ENCODE results near the gene SYT14.

The SYT14 gene

DNA sequence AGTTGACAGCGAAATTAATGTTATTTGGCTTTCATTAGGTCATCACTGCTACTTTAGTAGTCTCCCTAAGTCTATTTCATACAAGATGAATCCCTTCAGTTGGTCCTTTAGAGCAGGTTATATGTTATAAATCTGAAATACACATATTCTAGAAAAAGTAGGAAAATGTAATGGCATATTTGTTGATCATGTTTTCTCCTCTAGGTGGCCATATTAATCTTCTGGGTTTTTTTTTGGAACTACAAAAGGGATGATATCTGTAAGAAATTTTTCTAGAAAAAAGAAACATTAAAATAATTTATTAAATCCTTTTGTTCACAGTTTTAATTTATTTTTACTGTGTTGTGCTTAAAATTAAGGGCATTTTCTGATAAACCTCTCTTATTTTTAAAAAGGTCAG, 87.9 kb downstream of the SYT14 start:
- no peaks in the 10 kb centered on the region for H3K9me2 ChIP-seq (replicated peaks; ENCODE audit: low read depth, low read length)
- H3F3A ChIP-seq (ENCODE audit: low read depth) = no peaks in the 10 kb centered on the region
- TF ChIP-seq CTCF (conservative IDR thresholded peaks at IDR 0.05; ENCODE audit: low read length) (no peak), EZH2phosphoT487 (IDR thresholded peaks at IDR 0.05; ENCODE audit: borderline replicate concordance) (no peak)
- H2AFZ ChIP-seq (ENCODE audit: low read length) = no peak overlapping the region
- H3K4me3 ChIP-seq (ENCODE audit: low read length, poor library complexity, severe bottlenecking) = no peak overlapping the region
- no peaks in the 10 kb centered on the region for H4K20me1 ChIP-seq (ENCODE audit: insufficient read depth, low read length, poor library complexity, severe bottlenecking)
- no peaks in the 10 kb centered on the region for H3K4me1 ChIP-seq (ENCODE audit: insufficient read depth, low read length, poor library complexity, severe bottlenecking)
- no peaks in the 10 kb centered on the region for H3K9me3 ChIP-seq (ENCODE audit: insufficient read depth, low read depth, low read length)
- H3K27me3 ChIP-seq (ENCODE audit: insufficient read depth, low read length, poor library complexity, severe bottlenecking) = no peaks in the 10 kb centered on the region
- no peak overlapping the region for H3K9ac ChIP-seq (ENCODE audit: low read depth, low read length, poor library complexity, severe bottlenecking)
- H3K4me2 ChIP-seq (ENCODE audit: low read depth, low read length, poor library complexity, severe bottlenecking) = no peak overlapping the region
- H3K79me2 ChIP-seq (ENCODE audit: insufficient read depth, low read length) = no peaks in the 10 kb centered on the region
- no peaks in the 10 kb centered on the region for H3K36me3 ChIP-seq (ENCODE audit: insufficient read depth, low read length)

- TF ChIP-seq CTCF (conservative IDR thresholded peaks at IDR 0.05; ENCODE audit: low read length) (no peak), EZH2phosphoT487 (IDR thresholded peaks at IDR 0.05; ENCODE audit: borderline replicate concordance) (no peak)
- no peaks in the 10 kb centered on the region for H3F3A ChIP-seq (ENCODE audit: low read depth)
- H3K4me3 ChIP-seq (ENCODE audit: low read length, poor library complexity, severe bottlenecking) = no peak overlapping the region
- no peak overlapping the region for H3K4me2 ChIP-seq (ENCODE audit: low read depth, low read length, poor library complexity, severe bottlenecking)
- no peaks in the 10 kb centered on the region for H3K4me1 ChIP-seq (ENCODE audit: insufficient read depth, low read length, poor library complexity, severe bottlenecking)
- no peaks in the 10 kb centered on the region for H3K36me3 ChIP-seq (ENCODE audit: insufficient read depth, low read length)
- H3K9me3 ChIP-seq (ENCODE audit: insufficient read depth, low read depth, low read length) = no peaks in the 10 kb centered on the region
- no peak overlapping the region for H2AFZ ChIP-seq (ENCODE audit: low read length)
- H4K20me1 ChIP-seq (ENCODE audit: insufficient read depth, low read length, poor library complexity, severe bottlenecking) = no peaks in the 10 kb centered on the region
- H3K9me2 ChIP-seq (replicated peaks; ENCODE audit: low read depth, low read length) = no peaks in the 10 kb centered on the region
- no peaks in the 10 kb centered on the region for H3K79me2 ChIP-seq (ENCODE audit: insufficient read depth, low read length)
- H3K9ac ChIP-seq (ENCODE audit: low read depth, low read length, poor library complexity, severe bottlenecking) = no peak overlapping the region
- H3K27me3 ChIP-seq (ENCODE audit: insufficient read depth, low read length, poor library complexity, severe bottlenecking) = no peaks in the 10 kb centered on the region
Measured at GRCh38 chr1:210027994-210028393, 90.0 kb downstream of the SYT14 start.

- Histone ChIP-seq H3K4me3 (ENCODE audit: low read length, poor library complexity, severe bottlenecking) (no peak overlapping the region), H3K27me3 (ENCODE audit: insufficient read depth, low read length, poor library complexity, severe bottlenecking) (no peaks in the 10 kb centered on the region)
Measured at GRCh38 chr1:210031473-210031872, 93.5 kb downstream of the SYT14 start.

More at GRCh38 chr1:210031473-210031872, 93.5 kb downstream of the SYT14 start:
- no peaks in the 10 kb centered on the region for H3K9me3 ChIP-seq (ENCODE audit: insufficient read depth, low read depth, low read length)
- no peaks in the 10 kb centered on the region for H3K36me3 ChIP-seq (ENCODE audit: insufficient read depth, low read length)
- no peaks in the 10 kb centered on the region for H3F3A ChIP-seq (ENCODE audit: low read depth)
- TF ChIP-seq CTCF (conservative IDR thresholded peaks at IDR 0.05; ENCODE audit: low read length) = no peak
- no peak for TF ChIP-seq EZH2phosphoT487 (IDR thresholded peaks at IDR 0.05; ENCODE audit: borderline replicate concordance)
- H3K79me2 ChIP-seq (ENCODE audit: insufficient read depth, low read length) = no peaks in the 10 kb centered on the region
- H3K4me2 ChIP-seq (ENCODE audit: low read depth, low read length, poor library complexity, severe bottlenecking) = no peak overlapping the region
- no peaks in the 10 kb centered on the region for H3K9me2 ChIP-seq (replicated peaks; ENCODE audit: low read depth, low read length)
- no peaks in the 10 kb centered on the region for H4K20me1 ChIP-seq (ENCODE audit: insufficient read depth, low read length, poor library complexity, severe bottlenecking)
- no peak overlapping the region for H3K9ac ChIP-seq (ENCODE audit: low read depth, low read length, poor library complexity, severe bottlenecking)
- no peaks in the 10 kb centered on the region for H3K4me1 ChIP-seq (ENCODE audit: insufficient read depth, low read length, poor library complexity, severe bottlenecking)
- no peak overlapping the region for H2AFZ ChIP-seq (ENCODE audit: low read length)
